AML-193 (cell line): ENCODE results near the gene DHX35.
"Not testable (repeated sequence)": the region's sequence is repeated elsewhere in the genome, so short reads cannot be mapped to it uniquely, and the experiment has no call there.

Experiments used
- DNase-seq, 2 experiments: peaks; one replicate each; lab custom pipeline; 2025; lab: John Stamatoyannopoulos, UW

DHX35 gene

DNA sequence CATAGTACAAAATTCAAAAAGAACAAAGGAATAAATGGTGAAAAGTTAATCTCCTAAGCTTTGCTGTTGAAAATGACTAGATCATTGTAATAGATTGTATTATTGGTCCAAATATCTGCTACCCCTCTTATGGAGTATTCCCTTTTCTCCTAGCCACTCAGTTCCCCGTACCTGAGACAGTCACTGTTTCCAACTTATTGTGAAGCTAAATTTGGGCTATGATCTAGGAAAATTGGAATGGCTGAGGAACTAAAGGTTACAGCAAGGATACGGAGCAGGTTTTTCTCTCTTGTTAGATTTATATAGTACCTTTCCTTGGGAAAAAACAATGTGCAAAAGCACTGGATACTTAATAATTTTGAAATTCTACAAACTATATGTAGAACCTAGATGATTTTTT, 17.3 kb downstream of the DHX35 start:
- no peak for DNase-seq

DNA sequence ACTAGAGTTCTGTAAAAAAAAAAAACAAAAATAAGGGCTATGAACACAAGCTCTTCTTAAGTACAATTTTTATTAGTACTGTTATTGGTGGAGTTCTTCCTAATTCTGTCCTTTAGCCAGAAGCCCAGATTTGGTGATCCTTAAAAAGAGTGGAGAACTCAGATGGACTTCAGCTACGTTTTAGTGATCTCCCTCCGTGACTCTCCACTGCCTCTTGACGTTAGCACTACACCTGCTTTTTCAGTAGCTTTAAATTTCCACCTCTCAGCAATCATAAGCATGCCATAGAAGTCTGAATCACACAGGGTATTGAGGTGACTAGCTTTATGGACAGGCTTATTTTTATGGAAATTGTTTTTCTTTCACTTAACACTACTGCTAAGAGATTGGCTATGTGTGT, 17.7 kb downstream of the DHX35 start:
- DNase-seq = no peak

GRCh38 chr20:38982291-38982690, 20.1 kb downstream of the DHX35 start:
- DNase-seq = no peak

DNA sequence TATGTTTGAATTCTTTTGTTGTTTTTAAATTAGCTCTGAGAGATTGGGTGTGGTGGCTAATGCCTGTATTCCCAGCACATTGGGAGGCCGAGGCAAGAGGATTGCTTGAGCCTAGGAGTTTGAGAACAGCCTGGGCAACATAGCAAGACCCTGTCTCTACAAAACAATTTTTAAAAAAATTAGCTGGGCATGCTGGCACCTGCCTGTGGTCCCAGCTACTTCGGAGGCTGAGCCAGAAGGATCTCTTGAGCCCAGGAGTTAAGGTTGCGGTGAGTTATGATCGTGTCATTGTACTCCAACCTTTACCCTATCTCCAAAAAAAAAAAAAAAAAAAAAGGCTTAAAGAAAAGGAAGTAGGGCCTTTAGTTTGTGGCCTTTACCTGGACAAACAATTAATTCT, 22.9 kb downstream of the DHX35 start:
- DNase-seq = no peak

DNA sequence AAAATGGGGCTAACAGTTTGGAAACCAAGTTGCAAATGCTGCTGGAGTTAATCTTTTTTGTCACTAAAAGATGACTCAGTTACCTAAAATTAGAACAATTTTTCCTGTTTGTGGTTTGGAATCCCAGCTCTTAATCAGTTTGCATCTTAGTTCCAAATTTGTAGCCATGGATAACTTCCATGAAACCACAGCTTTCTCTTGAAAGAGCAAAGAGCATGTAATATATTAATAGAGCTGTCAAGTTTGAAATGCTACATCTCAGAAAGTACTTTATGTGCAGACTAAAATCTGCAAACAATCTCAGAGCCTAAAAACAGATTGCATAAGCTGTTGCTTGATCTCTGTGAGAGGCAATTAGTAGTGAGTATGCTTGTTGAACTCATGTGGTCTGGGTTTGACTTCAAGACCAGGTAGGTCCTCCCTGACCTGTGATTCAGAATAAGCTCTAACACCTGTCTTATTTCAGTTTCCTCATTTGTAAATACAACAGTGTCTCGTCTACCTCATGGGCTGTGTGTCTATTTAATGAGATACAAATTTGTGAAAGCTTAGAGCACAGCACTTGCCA, 23.5 kb downstream of the DHX35 start:
- no peak for DNase-seq

- no peak for DNase-seq
Observed at GRCh38 chr20:38986663-38987062, 24.5 kb downstream of the DHX35 start.

DNA sequence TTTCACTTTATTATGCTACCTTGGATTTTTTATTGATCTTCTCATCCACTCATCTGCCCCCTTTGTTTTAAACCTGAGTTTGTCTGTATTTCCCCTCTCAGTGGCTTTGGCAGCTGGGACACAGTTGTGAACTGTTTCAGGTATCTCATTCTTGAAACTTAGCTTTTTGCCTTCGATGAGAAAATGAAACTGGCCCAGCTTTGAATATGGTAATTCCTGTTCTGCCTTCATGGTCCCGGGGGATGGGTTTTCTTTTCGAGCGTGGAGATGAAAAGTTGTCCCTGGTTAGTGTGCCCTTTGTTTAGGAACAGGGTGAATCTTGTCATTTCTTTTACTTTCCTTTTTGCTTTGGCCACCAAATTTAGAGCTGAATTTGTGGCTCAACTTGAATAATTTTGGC, 25.6 kb downstream of the DHX35 start:
- DNase-seq = no peak

- DNase-seq = no peak
Observed at GRCh38 chr20:38990728-38991127, 28.6 kb downstream of the DHX35 start.

DNA sequence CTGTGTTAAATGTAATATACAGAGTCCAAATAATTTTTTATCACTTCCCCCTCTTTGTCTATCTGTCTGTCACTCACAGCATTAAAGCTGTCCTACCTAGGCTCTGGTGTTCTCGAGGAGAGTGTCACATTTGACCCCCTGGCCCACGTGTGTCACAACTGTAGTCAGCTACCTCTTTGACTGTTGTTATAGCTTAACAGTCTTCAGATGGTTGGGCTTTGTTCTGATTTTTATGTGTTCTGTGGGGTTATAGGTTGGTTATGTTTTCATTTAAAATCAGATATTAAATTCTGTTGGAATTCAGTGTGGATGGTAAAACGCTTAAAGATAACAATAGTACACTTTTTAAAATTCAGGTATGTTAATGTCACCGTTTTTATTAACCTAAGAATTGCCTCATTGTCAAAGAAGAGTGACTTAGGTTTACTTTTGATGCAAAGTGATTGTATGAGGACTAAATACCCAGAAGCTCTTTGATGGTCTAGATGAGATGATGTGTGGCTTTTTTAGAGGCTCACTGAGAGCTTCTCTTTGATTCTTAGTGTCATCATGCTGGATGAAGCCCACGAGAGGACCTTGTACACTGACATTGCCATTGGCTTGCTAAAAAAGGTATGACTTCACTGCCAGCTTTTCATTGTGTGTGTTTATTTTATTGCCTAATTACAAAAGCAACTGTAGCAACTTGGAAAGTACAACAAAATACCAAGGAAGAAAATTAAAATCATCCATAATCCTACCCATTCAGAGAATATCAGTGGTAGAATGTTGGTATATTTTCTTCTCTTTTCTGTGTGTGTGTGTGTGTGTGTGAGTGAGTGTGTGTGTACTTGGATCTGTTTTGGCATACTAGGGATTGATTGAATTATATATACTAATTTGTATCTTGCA, 29.9 kb downstream of the DHX35 start:
- DNase-seq = no peak

GRCh38 chr20:38995536-38996044, 33.4 kb downstream of the DHX35 start:
- no peak for DNase-seq

- DNase-seq = not testable (repeated sequence)
Observed at GRCh38 chr20:38996866-38997265, 34.7 kb downstream of the DHX35 start.

DNA sequence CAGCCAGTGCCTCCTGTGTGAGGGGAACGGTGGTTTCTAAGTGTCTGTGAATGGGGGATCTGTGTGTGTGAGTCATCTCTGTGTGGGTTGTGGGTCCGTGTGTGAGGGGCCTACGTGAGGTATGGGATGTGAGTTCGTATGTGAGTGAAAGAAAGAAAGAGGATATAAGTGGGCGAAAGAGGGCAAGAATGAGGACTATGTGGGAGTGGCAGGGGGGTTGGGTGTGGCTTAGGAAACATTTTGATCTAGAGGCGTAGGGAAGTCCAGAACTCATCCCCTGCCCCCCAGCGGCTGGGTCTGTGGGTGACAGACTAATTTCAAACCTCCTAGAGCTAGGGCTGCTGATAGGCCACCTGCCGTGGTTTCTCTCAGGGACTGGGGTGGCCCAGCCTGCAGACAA, 35.5 kb downstream of the DHX35 start:
- no peak for DNase-seq

DNA sequence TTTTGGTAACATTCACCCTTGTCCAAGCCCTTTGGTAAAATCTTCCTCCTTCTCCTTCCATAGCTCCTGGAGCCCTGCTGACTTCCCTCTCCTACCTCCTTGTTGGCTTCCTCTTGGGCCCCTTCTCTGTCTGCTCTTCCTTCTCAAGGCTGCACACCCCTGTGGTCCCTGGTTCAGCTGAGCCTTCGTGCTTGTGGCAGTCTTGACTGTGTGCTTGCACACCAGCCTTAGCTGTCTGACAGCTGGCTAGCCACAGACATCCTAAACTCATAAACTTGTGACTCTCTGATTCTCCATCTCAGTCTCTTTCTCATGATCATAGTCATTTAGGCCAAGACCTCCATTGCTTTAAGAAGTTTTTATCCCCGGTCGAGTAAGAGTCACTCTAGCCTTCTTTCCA, 37.1 kb downstream of the DHX35 start:
- DNase-seq = no peak

GRCh38 chr20:38999965-39000910, 38.1 kb downstream of the DHX35 start:
- DNase-seq = no peak

DNA sequence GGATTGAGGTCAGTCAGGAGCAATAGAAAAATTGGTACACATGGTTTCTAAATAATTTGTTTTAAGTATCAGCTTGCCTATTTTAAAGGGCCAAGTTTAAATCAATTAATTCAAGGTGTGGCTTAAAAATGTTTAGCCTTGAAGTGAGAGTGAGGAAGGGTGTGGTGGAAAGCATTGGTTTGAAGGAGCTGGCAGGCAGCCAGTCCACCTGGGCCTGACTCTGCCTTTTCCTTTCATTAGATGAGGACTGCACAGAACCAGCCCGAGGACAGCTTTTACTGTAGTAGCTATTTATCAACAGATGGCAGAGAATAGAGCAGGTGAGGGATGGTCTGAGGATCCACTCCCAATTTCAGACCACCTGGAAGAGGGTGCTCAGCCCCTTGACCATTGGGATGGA, 42.4 kb downstream of the DHX35 start:
- DNase-seq = no peak

- no peak for DNase-seq
Observed at GRCh38 chr20:39009348-39009747, 47.2 kb downstream of the DHX35 start.

DNA sequence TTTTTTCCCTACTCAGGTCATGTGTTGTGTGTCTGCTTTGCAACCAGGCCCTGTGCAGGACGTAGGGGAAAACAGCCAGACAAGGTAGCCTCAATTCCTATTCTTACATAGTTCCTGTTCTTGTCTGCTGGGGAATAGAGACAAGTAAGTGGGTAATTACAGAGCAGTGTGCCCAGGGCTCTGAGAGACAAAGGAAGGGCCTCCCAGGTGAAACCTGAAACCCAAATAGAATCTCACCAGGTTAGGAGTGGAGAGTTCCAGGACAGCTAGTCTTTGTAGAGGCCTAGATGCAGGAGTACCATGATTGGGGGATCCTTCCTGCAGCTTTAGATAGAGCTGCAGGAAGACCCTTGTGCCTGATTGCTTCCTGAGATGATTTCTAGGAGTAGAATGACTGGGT, 48.4 kb downstream of the DHX35 start:
- no peak for DNase-seq

DNA sequence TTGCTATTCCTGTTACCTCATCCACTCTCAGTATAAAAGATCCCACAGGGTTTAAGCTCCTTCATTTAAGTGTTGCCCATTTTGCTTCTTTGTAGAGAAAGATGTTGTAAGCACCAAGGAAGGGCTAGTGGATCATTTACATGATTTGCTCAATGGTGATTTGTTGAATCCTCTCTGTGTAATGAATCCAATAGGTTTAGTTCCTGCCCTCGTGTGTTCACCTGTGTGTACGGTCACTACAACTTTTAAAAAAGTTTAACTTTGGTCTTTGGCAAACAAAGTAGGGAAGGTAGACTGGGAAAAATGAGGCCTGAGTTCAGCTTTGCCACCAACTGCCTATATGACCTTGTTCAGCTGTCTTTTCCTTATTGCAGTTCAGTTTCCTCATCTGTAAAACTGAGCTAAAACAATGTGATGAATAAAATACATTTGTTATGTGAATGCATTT, 51.5 kb downstream of the DHX35 start:
- no peak for DNase-seq

- no peak for DNase-seq
Observed at GRCh38 chr20:39016041-39016440, 53.9 kb downstream of the DHX35 start.

GRCh38 chr20:39016506-39016905, 54.4 kb downstream of the DHX35 start:
- DNase-seq = no peak

- no peak for DNase-seq
Observed at GRCh38 chr20:39019027-39019426, 56.9 kb downstream of the DHX35 start.

- no peak for DNase-seq
Observed at GRCh38 chr20:39019805-39020325, 57.7 kb downstream of the DHX35 start.
